Vagina (tissue), 2 donors: ENCODE results near the gene PAPSS2.

Source experiments
- CTCF ChIP-seq, 3 experiments: fragments of 450-650 bp in 2 of 3; fragments of 200-600 bp in 1 of 3; sonication (generic) in 1 of 3; IDR thresholded peaks; one replicate each; pipeline ENCODE4 v1.5.1; 2017 to 2019; ENCODE audit warnings: antibody characterized with exemption in 3 of 3, mild to moderate bottlenecking in 2 of 3, moderate library complexity in 2 of 3
- POLR2A ChIP-seq, 2 donors: fragments of 450-650 bp; IDR thresholded peaks; one replicate each; pipeline ENCODE4 v1.6.1; 2017; ENCODE audit warnings: antibody characterized with exemption in 2 of 2, mild to moderate bottlenecking in 2 of 2, moderate library complexity in 2 of 2
- POLR2AphosphoS5 ChIP-seq, 2 donors: sonication (generic); formaldehyde crosslinking; IDR thresholded peaks; one replicate each; pipeline ENCODE4 v1.9.0; 2017; ENCODE audit warnings: antibody characterized with exemption in 2 of 2, mild to moderate bottlenecking in 2 of 2, low read depth in 1 of 2; ENCODE audit not compliant: insufficient read depth in 1 of 2

DNA sequence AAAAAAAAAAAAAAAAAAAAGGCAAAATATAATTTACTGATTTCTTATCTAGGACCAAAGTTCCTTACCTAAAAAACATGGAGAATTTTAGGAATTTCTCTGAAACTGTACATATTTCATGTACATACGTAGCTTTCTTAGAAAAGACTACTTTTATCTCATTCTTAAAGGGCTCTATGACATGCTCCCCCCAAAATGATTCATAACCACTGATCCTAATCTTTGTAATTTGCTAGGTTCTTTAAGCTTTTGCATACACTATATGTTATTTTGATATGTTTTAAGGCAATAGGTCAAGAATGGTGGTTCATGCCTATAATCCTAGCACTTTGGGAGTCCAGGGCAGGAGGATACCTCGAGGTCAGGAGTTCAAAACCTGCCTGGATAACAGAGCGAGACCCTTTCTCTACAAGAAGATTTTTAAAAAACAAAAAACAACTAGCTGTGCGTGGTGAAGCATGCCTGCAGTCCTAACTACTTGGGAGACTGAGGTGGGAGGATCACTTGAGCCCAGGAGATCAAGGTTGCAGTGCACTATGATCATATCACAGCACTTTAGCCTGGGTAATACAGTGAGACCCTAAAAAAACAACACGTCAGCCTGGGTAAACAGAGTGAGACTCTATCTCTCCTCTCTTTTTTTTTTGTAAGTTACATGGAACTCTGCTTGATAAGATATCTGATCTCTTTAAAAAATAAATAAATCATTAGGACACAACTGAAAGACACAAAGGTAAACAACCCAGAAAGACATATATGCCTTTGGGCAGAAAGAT, 103.6 kb downstream of the PAPSS2 start:
- TF ChIP-seq CTCF (IDR thresholded peaks at IDR 0.05), result no peak
- TF ChIP-seq POLR2A (IDR thresholded peaks at IDR 0.05), result no peak
- no peak for TF ChIP-seq POLR2AphosphoS5 (IDR thresholded peaks at IDR 0.05; ENCODE audit: insufficient read depth in 1 of 2, low read depth in 1 of 2)
